HepG2 (cell line): ENCODE results near the gene BCAS1. TPM values are rescaled to one million over a fixed set of nuclear protein-coding genes. Genes with fewer than 3 reads are reported as not detected.

ENCODE experiments used
- ATAC-seq: fragments of 200-7000 bp; cut with Tn5 transposase; 3 replicates; pipeline ENCODE4 v1.9.1; 2020; ENCODE audit warnings: mild to moderate bottlenecking, moderate library complexity
- BruUV-seq: library from RNA; stranded (reverse); fragments of 400-500 nt; replicated peaks from 2 replicates; lab custom pipeline; 2021; lab: Mats Ljungman, UMichigan
- CTCF ChIA-PET: fragments of 300-600 bp; formaldehyde crosslinking; extraction: SDS; loops from one replicate; lab custom pipeline; 2021; ENCODE audit warnings: low total read pairs, inconsistent platforms, low intra/inter-chr PET ratio; lab: Yijun Ruan, JAX
- POLR2A ChIA-PET: fragments of 350-600 bp; sonication (Branson Sonifier 250); formaldehyde crosslinking; loops from one replicate; lab custom pipeline; 2020; ENCODE audit warnings: antibody characterized with exemption, inconsistent platforms; lab: Yijun Ruan, JAX
- DNase-seq: peaks from one replicate; pipeline ENCODE4 v3.0.0-alpha.2; 2015; ENCODE audit warnings: low spot score
- FAIRE-seq: peaks from 3 replicates; lab custom pipeline; 2011; peaks lifted over from hg19 to GRCh38; lab: Jason Lieb, UNC
- H2AFZ ChIP-seq: one replicate; pipeline ENCODE4 v1.6.1; 2011; ENCODE audit warnings: low read length, inconsistent platforms
- H3K27ac ChIP-seq: fragments of 300-600 bp; 3 replicates; pipeline ENCODE4 v1.8.0; 2011; ENCODE audit warnings: mixed run types, mild to moderate bottlenecking, mixed read lengths, low read length, inconsistent platforms; ENCODE audit not compliant: insufficient read depth; ENCODE audit errors: extremely low read length
- H3K27me3 ChIP-seq, 2 experiments: fragments of 200-600 bp in 1 of 2; 2 replicates in 1 of 2; 3 replicates in 1 of 2; pipeline versions ENCODE4 v1.6.0 to v1.8.0; 2011; ENCODE audit warnings: low read length in 2 of 2, mild to moderate bottlenecking in 2 of 2, moderate library complexity in 2 of 2, inconsistent platforms in 1 of 2; ENCODE audit not compliant: insufficient read depth in 2 of 2, control insufficient read depth in 1 of 2
- H3K36me3 ChIP-seq, 2 experiments: fragments of 200-600 bp in 1 of 2; replicated peaks in 1 of 2; 2 replicates in 1 of 2; 3 replicates in 1 of 2; pipeline versions ENCODE4 v1.5.1 to v1.8.0; 2011; ENCODE audit warnings: low read length in 2 of 2, inconsistent platforms in 1 of 2; ENCODE audit not compliant: insufficient read depth in 2 of 2, control insufficient read depth in 1 of 2
- H3K4me1 ChIP-seq: 2 replicates; pipeline ENCODE4 v1.5.1; 2012; ENCODE audit warnings: low read length, inconsistent platforms; ENCODE audit not compliant: insufficient read depth
- H3K4me2 ChIP-seq: 2 replicates; pipeline ENCODE4 v1.6.0; 2011; ENCODE audit warnings: low read depth, low read length, inconsistent platforms
- H3K4me3 ChIP-seq, 3 experiments: fragments of 200-600 bp in 1 of 3; sonication (generic), shearing (Covaris generic) in 1 of 3; replicated peaks in 1 of 3; 2 replicates each; pipeline ENCODE4 v1.5.1; 2011 to 2016; ENCODE audit warnings: low read length in 3 of 3, inconsistent platforms in 2 of 3, low read depth in 2 of 3, mild to moderate bottlenecking in 2 of 3, control low read depth in 1 of 3, mixed read lengths in 1 of 3; ENCODE audit not compliant: insufficient read depth in 1 of 3
- H3K79me2 ChIP-seq: one replicate; pipeline ENCODE4 v1.6.1; 2011; ENCODE audit warnings: low read length, inconsistent platforms; ENCODE audit not compliant: insufficient read depth
- H3K9ac ChIP-seq: 2 replicates; pipeline ENCODE4 v1.6.0; 2011; ENCODE audit warnings: mild to moderate bottlenecking, low read depth, low read length, inconsistent platforms; ENCODE audit not compliant: insufficient read depth
- H3K9me3 ChIP-seq: 2 replicates; pipeline ENCODE4 v1.5.1; 2012; ENCODE audit warnings: mild to moderate bottlenecking, low read length
- H4K20me1 ChIP-seq: 2 replicates; pipeline ENCODE4 v1.6.0; 2011; ENCODE audit warnings: inconsistent platforms, mild to moderate bottlenecking, low read length, moderate library complexity; ENCODE audit not compliant: insufficient read depth
- DR1 ChIP-seq: sonication (generic); formaldehyde crosslinking; IDR thresholded peaks from 2 replicates; pipeline ENCODE4 v1.8.0; 2021; ENCODE audit warnings: mild to moderate bottlenecking, missing genetic modification reagents, inconsistent platforms
- HNRNPK ChIP-seq: fragments of 200-400 bp; formaldehyde crosslinking; IDR thresholded peaks from 2 replicates; pipeline ENCODE4 v1.6.1; 2018; ENCODE audit warnings: low read length, low read depth, moderate library complexity, mild to moderate bottlenecking; ENCODE audit not compliant: poor library complexity, severe bottlenecking
- KLF13 ChIP-seq: sonication (generic); formaldehyde crosslinking; IDR thresholded peaks from 2 replicates; pipeline ENCODE4 v1.4.0; 2020; ENCODE audit warnings: mild to moderate bottlenecking, missing genetic modification reagents
- MAFF ChIP-seq: IDR thresholded peaks from 2 replicates; pipeline ENCODE4 v1.6.1; 2011; ENCODE audit warnings: low read depth, low read length, improper control_type of control experiment
- PCBP2 ChIP-seq: fragments of 200-400 bp; formaldehyde crosslinking; optimal IDR thresholded peaks from 2 replicates; pipeline ENCODE3; 2018; ENCODE audit warnings: low read length, low read depth; ENCODE audit not compliant: poor library complexity, severe bottlenecking
- PLRG1 ChIP-seq: fragments of 450-650 bp; conservative IDR thresholded peaks from 2 replicates; pipeline ENCODE4 v1.6.1; 2016
- RBAK ChIP-seq: sonication (generic); formaldehyde crosslinking; IDR thresholded peaks from 2 replicates; pipeline ENCODE4 v1.5.1; 2020; ENCODE audit warnings: mild to moderate bottlenecking, missing genetic modification reagents
- SMAD3 ChIP-seq: sonication (generic); formaldehyde crosslinking; IDR thresholded peaks from 2 replicates; pipeline ENCODE4 v1.4.0; 2020; ENCODE audit warnings: missing genetic modification reagents
- SMARCE1 ChIP-seq: fragments of 450-650 bp; IDR thresholded peaks from 2 replicates; pipeline ENCODE4 v1.6.1; 2017; ENCODE audit warnings: borderline replicate concordance
- SP4 ChIP-seq: sonication (generic); formaldehyde crosslinking; IDR thresholded peaks from 2 replicates; pipeline ENCODE4 v1.8.1; 2023; ENCODE audit warnings: mild to moderate bottlenecking, missing genetic modification reagents
- ZBTB7A ChIP-seq: sonication (generic); formaldehyde crosslinking; IDR thresholded peaks from 2 replicates; pipeline ENCODE4 v1.8.0; 2022; ENCODE audit warnings: mild to moderate bottlenecking, missing genetic modification reagents
- ZNF20 ChIP-seq: sonication (generic); formaldehyde crosslinking; IDR thresholded peaks from 2 replicates; pipeline ENCODE4 v1.4.0; 2020; ENCODE audit warnings: mild to moderate bottlenecking, moderate library complexity, missing genetic modification reagents
- ZNF234 ChIP-seq: sonication (generic); formaldehyde crosslinking; conservative IDR thresholded peaks from 2 replicates; pipeline ENCODE4 v1.5.1; 2020; ENCODE audit warnings: mild to moderate bottlenecking, missing genetic modification reagents
- ZNF430 ChIP-seq: sonication (generic); formaldehyde crosslinking; IDR thresholded peaks from 2 replicates; pipeline ENCODE4 v1.9.0; 2021; ENCODE audit warnings: mild to moderate bottlenecking, missing genetic modification reagents
- ZNF567 ChIP-seq: sonication (generic); formaldehyde crosslinking; IDR thresholded peaks from 2 replicates; pipeline ENCODE4 v1.8.1; 2023; ENCODE audit warnings: mild to moderate bottlenecking, missing genetic modification reagents, borderline replicate concordance
- ZNF749 ChIP-seq: sonication (generic); formaldehyde crosslinking; IDR thresholded peaks from 2 replicates; pipeline ENCODE4 v1.8.0; 2022; ENCODE audit warnings: mild to moderate bottlenecking, missing genetic modification reagents, moderate library complexity, borderline replicate concordance
- ZNF773 ChIP-seq: sonication (generic); formaldehyde crosslinking; IDR thresholded peaks from 2 replicates; pipeline ENCODE4 v1.4.0; 2020; ENCODE audit warnings: missing genetic modification reagents, borderline replicate concordance
- ZNF878 ChIP-seq: sonication (generic); formaldehyde crosslinking; IDR thresholded peaks from 2 replicates; pipeline ENCODE4 v1.8.1; 2023; ENCODE audit warnings: mild to moderate bottlenecking, missing genetic modification reagents, moderate library complexity
- ZSCAN31 ChIP-seq: sonication (generic); formaldehyde crosslinking; IDR thresholded peaks from 2 replicates; pipeline ENCODE4 v1.5.0; 2020; ENCODE audit warnings: low read depth, mild to moderate bottlenecking, missing genetic modification reagents
- WGBS: methylation state at CpG from one replicate; pipeline ENCODE4 v1.1.6; 2017; ENCODE audit warnings: low lambda C conversion rate; 5-methylcytosine and 5-hydroxymethylcytosine counted together
- in situ Hi-C: cut with HindIII; loops from 2 replicates; pipeline ENCODE4 v1.10.0; 2017; ENCODE audit warnings: low pct_unique_long_range_greater_than_20kb; ENCODE audit not compliant: extremely low pct_ligation_motif_present
- intact Hi-C: fragments of 100-400 bp; cut with micrococcal nuclease; formaldehyde crosslinking; loops from one replicate; pipeline ENCODE4 v1.10.0; 2022; ENCODE audit not compliant: unreplicated experiment
- polyA plus RNA-seq, 8 experiments: library from polyadenylated mRNA; depleted of rRNA in 3 of 8; stranded (reverse) in 7 of 8; unstranded in 1 of 8; fragments of >200 nt; fragmentation: Illumina TruSeq in 4 of 8; extraction: Trizol in 4 of 8; gene quantifications; 2 replicates each; pipeline versions ENCODE4 v1.2.1 to v1.2.3, GENCODE V29; 2011 to 2016; ENCODE audit warnings: low read depth in 4 of 8, missing spikeins in 1 of 8, mixed read lengths in 1 of 8; ENCODE audit not compliant: insufficient read depth in 1 of 8
- total RNA-seq, 5 experiments: library from RNA; depleted of rRNA; stranded (reverse); fragments of >200 nt; fragmentation: Illumina TruSeq; extraction: Trizol; gene quantifications; 2 replicates each; pipeline ENCODE4 v1.2.3, GENCODE V29; 2016; ENCODE audit warnings: low read depth in 1 of 5
- TF ChIP-seq, protein P1 (sequence below): sonication (generic); formaldehyde crosslinking; IDR thresholded peaks from 2 replicates; pipeline ENCODE4 v1.5.0; 2020; ENCODE audit warnings: mild to moderate bottlenecking, missing genetic modification reagents, borderline replicate concordance

The BCAS1 gene
- total and polyA plus RNA-seq, 2 of the 13 experiments (the other 11 are each of a cell fraction or from before 2014, with no cell fraction given): 0.55 to 0.91 TPM

- ATAC-seq: no peak
- no peak for TF ChIP-seq HNRNPK
- TF ChIP-seq ZSCAN31 (CRISPR knock-in tag): no peak
- no peak for TF ChIP-seq ZBTB7A (CRISPR knock-in tag)
- TF ChIP-seq ZNF749 (CRISPR knock-in tag): no peak
- TF ChIP-seq PCBP2: no peak
- TF ChIP-seq SMARCE1: no peak
- TF ChIP-seq MAFF: no peak
- TF ChIP-seq KLF13 (CRISPR knock-in tag): no peak
- no peak for TF ChIP-seq ZNF878 (CRISPR knock-in tag)
- no peak for TF ChIP-seq ZNF234 (CRISPR knock-in tag)
- TF ChIP-seq RBAK: no peak
- TF ChIP-seq, protein P1, sequence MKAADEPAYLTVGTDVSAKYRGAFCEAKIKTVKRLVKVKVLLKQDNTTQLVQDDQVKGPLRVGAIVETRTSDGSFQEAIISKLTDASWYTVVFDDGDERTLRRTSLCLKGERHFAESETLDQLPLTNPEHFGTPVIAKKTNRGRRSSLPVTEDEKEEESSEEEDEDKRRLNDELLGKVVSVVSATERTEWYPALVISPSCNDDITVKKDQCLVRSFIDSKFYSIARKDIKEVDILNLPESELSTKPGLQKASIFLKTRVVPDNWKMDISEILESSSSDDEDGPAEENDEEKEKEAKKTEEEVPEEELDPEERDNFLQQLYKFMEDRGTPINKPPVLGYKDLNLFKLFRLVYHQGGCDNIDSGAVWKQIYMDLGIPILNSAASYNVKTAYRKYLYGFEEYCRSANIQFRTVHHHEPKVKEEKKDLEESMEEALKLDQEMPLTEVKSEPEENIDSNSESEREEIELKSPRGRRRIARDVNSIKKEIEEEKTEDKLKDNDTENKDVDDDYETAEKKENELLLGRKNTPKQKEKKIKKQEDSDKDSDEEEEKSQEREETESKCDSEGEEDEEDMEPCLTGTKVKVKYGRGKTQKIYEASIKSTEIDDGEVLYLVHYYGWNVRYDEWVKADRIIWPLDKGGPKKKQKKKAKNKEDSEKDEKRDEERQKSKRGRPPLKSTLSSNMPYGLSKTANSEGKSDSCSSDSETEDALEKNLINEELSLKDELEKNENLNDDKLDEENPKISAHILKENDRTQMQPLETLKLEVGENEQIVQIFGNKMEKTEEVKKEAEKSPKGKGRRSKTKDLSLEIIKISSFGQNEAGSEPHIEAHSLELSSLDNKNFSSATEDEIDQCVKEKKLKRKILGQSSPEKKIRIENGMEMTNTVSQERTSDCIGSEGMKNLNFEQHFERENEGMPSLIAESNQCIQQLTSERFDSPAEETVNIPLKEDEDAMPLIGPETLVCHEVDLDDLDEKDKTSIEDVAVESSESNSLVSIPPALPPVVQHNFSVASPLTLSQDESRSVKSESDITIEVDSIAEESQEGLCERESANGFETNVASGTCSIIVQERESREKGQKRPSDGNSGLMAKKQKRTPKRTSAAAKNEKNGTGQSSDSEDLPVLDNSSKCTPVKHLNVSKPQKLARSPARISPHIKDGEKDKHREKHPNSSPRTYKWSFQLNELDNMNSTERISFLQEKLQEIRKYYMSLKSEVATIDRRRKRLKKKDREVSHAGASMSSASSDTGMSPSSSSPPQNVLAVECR (CRISPR knock-in tag): no peak
- no peak for TF ChIP-seq SMAD3
- TF ChIP-seq SP4: no peak
- no peak for TF ChIP-seq DR1 (CRISPR knock-in tag)
- TF ChIP-seq ZNF430 (CRISPR knock-in tag): no peak
- TF ChIP-seq ZNF567 (CRISPR knock-in tag): no peak
- TF ChIP-seq ZNF20 (CRISPR knock-in tag): no peak
- no peak for TF ChIP-seq ZNF773 (CRISPR knock-in tag)
- no peak for TF ChIP-seq PLRG1
- H3K4me2 ChIP-seq: no peak overlapping the region
- ChIA-PET POLR2A (interaction anchor here (1.6 kb wide), 1 partner anchor 116 kb away, joined by 4 read pairs; the partner anchor contains the start of gene PFDN4), CTCF (no interaction called here)
- no peaks in the 10 kb centered on the region for H3K79me2 ChIP-seq
- H3K27me3 ChIP-seq: peaks cover 0 to 6% of the 10 kb centered on the region in 2 experiments; a peak in 2 of 5 replicates
- WGBS: 36% methylated on average over 2 of the region's 2 CpGs
- intact Hi-C loops (no loop called here), in situ Hi-C loops (loop anchor here (10.0 kb wide), 1 partner anchor 517 kb away; no protein-coding TSS in a partner anchor)
- BruUV-seq: no TSS peak
- FAIRE-seq: no peak
- no peak overlapping the region for H3K27ac ChIP-seq
- H2AFZ ChIP-seq: no peak overlapping the region
- H3K36me3 ChIP-seq: no peaks in the 10 kb centered on the region
- H4K20me1 ChIP-seq: no peaks in the 10 kb centered on the region
- no peak overlapping the region for H3K4me3 ChIP-seq
- no peaks in the 10 kb centered on the region for H3K9me3 ChIP-seq
- no peak for DNase-seq
- no peak overlapping the region for H3K9ac ChIP-seq
- H3K4me1 ChIP-seq: peaks cover 7% of the 10 kb centered on the region
Observed at GRCh38 chr20:54092021-54092420, 21.6 kb upstream of the BCAS1 start.
